ENCODE data around the gene PHF24.

DNA sequence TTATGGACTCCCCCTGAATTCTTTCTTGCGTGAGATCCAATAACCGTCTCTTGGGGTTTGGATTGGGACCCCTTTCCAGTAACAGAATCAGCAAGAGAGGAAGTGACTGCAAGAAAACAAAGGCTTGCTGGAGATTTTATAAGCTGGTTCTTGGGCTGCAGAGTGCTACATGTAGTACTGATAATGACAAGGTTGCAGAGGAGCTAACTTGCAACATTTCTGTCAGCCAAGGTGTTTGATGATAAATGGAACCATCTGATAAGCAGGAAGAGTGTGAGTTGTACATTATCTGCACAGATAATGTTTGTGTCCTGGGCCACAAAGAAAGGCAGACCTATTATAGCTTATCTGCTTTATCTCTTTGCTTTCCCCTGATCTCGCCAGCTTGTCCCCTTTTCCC is 68.6 kb downstream of the PHF24 start:
- TF ChIP-seq, protein P1, sequence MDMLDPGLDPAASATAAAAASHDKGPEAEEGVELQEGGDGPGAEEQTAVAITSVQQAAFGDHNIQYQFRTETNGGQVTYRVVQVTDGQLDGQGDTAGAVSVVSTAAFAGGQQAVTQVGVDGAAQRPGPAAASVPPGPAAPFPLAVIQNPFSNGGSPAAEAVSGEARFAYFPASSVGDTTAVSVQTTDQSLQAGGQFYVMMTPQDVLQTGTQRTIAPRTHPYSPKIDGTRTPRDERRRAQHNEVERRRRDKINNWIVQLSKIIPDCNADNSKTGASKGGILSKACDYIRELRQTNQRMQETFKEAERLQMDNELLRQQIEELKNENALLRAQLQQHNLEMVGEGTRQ (IDR thresholded peaks at IDR 0.05; ENCODE audit: borderline replicate concordance, low read depth, low read length): no peak
- TF ChIP-seq RFX5 (IDR thresholded peaks at IDR 0.05; ENCODE audit: low read length) (no peak), YY1 (IDR thresholded peaks at IDR 0.05; ENCODE audit: low read depth) (no peak), EZH2phosphoT487 (IDR thresholded peaks at IDR 0.05; ENCODE audit: borderline replicate concordance, low read depth) (no peak), NFIC (IDR thresholded peaks at IDR 0.05; ENCODE audit: borderline replicate concordance) (no peak), CHD2 (IDR thresholded peaks at IDR 0.05; ENCODE audit: low read length, partially characterized antibody) (no peak), GABPA (IDR thresholded peaks at IDR 0.05; ENCODE audit: low read depth) (no peak), RAD21 (IDR thresholded peaks at IDR 0.05; ENCODE audit: low read length) (no peak), GATA2 (CRISPR knock-in tag; IDR thresholded peaks at IDR 0.05) (no peak), TAF1 (IDR thresholded peaks at IDR 0.05; ENCODE audit: borderline replicate concordance, low read depth, low read length) (no peak)
- TF ChIP-seq, protein P2, sequence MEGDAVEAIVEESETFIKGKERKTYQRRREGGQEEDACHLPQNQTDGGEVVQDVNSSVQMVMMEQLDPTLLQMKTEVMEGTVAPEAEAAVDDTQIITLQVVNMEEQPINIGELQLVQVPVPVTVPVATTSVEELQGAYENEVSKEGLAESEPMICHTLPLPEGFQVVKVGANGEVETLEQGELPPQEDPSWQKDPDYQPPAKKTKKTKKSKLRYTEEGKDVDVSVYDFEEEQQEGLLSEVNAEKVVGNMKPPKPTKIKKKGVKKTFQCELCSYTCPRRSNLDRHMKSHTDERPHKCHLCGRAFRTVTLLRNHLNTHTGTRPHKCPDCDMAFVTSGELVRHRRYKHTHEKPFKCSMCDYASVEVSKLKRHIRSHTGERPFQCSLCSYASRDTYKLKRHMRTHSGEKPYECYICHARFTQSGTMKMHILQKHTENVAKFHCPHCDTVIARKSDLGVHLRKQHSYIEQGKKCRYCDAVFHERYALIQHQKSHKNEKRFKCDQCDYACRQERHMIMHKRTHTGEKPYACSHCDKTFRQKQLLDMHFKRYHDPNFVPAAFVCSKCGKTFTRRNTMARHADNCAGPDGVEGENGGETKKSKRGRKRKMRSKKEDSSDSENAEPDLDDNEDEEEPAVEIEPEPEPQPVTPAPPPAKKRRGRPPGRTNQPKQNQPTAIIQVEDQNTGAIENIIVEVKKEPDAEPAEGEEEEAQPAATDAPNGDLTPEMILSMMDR (IDR thresholded peaks at IDR 0.05): no peak
- TF ChIP-seq, protein P3, sequence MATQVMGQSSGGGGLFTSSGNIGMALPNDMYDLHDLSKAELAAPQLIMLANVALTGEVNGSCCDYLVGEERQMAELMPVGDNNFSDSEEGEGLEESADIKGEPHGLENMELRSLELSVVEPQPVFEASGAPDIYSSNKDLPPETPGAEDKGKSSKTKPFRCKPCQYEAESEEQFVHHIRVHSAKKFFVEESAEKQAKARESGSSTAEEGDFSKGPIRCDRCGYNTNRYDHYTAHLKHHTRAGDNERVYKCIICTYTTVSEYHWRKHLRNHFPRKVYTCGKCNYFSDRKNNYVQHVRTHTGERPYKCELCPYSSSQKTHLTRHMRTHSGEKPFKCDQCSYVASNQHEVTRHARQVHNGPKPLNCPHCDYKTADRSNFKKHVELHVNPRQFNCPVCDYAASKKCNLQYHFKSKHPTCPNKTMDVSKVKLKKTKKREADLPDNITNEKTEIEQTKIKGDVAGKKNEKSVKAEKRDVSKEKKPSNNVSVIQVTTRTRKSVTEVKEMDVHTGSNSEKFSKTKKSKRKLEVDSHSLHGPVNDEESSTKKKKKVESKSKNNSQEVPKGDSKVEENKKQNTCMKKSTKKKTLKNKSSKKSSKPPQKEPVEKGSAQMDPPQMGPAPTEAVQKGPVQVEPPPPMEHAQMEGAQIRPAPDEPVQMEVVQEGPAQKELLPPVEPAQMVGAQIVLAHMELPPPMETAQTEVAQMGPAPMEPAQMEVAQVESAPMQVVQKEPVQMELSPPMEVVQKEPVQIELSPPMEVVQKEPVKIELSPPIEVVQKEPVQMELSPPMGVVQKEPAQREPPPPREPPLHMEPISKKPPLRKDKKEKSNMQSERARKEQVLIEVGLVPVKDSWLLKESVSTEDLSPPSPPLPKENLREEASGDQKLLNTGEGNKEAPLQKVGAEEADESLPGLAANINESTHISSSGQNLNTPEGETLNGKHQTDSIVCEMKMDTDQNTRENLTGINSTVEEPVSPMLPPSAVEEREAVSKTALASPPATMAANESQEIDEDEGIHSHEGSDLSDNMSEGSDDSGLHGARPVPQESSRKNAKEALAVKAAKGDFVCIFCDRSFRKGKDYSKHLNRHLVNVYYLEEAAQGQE (IDR thresholded peaks at IDR 0.05; ENCODE audit: low read depth, low read length): no peak

Data from SK-N-SH (cell line).